T-helper 22 cell (primary cell): ENCODE results near the gene OR52K2.
"Not testable (repeated sequence)": the region's sequence is repeated elsewhere in the genome, so short reads cannot be mapped to it uniquely, and the experiment has no call there.

Source experiments
- DNase-seq: peaks from one replicate; pipeline ENCODE4 v3.0.0-alpha.2; 2020; ENCODE audit warnings: low read depth

The OR52K2 gene

DNA sequence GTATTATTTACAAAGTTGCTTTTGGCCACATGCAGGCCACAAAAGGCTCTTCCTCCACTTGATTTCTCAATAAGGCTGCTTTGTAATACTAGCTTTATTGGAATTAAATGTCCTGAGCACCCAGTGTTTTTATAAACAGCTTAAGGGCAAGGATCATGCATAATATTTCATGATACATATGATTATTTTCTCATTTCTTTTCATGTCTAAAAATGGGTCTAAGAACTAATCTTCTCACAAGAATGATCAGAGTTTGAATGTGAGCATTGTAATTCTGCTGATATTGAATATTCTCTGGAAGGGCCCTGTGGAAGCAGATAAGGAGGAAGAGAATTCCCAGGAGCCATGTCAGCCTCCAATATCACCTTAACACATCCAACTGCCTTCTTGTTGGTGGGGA, at the start of gene OR52K2:
TSS of gene OR52K2 (plus strand) at position 301 of the 400 bp plus-strand sequence. CDS start at position 346, 45 bp downstream.
- no peak for DNase-seq

DNA sequence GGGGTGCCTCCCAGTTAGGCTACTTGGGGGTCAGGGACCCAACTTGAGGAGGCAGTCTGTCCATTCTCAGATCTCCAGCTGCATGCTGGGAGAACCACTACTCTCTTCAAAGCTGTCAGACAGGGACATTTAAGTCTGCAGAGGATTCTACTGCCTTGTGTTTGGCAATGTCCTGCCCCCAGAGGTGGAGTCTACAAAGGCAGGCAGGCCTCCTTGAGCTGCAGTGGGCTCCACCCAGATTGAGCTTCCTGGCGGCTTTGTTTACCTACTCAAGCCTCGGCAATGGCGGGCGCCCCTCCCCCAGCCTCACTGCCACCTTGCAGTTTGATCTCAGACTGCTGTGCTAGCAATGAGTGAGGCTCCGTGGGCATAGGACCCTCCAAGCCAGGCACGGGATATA, 42.9 kb upstream of the OR52K2 start:
- DNase-seq = not testable (repeated sequence)

DNA sequence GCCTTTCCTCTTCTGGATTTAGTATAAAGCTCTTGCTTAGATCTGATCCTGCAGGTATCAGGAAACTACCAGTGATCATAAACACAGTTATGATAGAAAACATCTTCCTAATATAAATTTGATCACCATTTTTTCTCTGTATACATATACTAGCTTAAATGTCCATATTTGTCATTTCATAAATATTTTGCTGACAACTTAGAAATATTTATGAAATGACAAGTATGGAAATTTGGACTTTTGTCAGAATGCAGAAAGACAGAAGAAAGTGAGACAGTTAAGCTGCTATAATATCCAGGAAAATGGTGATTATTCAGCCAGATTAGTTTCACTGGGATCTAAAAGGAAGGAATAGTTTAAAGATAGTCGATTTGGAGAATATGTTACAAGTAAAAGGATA, 32.8 kb upstream of the OR52K2 start:
- DNase-seq = no peak

DNA sequence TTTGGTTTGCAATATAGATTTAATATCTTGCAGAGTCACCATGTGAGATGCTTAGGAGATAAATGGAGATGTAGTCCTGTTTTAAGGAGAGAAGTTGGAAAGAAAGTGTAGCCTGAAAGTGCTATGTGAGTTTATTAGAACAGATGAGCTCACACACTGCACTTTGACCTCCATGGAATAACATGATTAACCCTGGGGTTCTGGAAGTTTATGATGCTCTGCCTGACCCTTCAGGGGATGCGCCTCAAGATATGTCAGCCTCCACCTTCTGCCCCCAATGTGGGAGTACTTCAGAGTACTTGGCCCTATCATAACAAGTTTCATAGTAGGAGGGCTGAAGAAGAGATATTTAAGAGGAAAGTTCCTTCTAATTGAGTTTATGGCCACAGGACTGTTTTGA, 32.3 kb upstream of the OR52K2 start:
- no peak for DNase-seq

DNA sequence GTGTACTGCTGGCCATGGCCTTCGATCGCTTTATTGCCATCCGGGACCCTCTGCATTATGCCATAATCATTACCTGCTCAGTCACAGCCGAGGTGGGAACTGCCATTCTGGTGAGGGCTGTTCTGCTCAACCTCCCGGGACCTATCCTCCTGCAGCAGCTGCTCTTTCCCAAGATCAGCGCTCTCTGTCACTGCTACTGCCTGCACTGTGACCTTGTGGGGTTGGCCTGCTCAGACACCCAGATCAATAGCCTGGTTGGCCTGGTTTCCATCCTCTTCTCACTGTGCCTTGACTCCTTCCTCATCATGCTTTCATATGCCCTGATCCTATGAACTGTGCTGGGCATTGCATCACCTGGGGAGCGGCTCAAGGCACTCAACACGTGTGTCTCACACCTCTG, 30.7 kb upstream of the OR52K2 start:
- DNase-seq = no peak

DNA sequence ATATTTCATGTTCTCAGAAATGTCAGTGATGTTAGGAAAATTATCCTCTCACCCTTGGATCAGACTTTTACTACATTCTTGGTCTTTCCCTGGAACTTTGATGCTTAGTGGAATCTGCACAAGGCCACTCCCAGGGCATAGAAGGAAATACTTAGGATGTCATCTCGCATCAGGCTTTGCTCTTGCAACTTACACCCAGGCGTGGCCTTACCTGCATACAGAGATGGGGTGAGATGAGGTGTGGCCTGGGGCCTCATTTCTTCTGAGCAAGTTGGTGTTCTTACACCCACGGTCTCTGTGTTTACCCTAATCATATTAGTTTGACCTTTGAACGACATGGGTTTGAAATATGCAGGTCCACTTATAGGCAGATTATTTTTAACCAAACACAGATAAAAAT, 19.0 kb upstream of the OR52K2 start:
- no peak for DNase-seq

DNA sequence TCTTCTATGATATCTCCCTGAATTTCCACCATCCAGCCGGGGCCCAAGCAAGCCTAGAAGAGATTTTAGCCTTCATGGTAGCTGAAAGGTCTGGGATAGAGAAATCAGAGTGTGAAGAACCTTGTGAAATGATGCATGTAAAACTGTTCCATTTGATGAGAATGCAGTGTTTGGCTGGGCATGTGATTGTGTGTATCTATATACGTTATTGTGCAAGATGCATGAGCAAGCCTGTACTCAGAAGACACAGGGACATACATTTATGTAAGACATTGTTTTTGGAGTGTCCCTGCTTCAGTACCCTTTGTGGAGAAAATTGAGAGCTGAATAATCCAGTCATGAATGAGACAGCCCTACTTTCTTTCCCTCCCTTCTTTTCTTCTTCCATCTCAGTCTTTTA, 15.2 kb upstream of the OR52K2 start:
- DNase-seq = no peak

DNA sequence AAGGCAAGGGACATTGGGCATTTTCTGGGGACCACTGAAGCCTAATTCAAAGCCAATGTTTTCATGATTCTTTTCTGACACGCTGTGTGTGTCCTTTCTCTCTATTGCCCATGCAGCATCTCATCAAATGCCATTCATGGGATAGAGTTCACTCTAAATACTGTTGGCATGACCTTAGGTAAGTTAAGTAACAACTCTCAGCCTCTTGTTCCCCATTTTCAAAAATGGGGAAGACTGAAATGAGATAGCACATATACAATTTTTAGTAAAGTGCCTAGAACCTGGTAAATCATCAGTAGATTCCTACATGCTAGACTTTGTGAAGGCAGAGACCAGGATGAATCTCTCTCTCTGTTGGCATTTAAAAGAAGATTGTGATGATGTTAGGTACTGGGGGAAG, 12.7 kb upstream of the OR52K2 start:
- DNase-seq = no peak

DNA sequence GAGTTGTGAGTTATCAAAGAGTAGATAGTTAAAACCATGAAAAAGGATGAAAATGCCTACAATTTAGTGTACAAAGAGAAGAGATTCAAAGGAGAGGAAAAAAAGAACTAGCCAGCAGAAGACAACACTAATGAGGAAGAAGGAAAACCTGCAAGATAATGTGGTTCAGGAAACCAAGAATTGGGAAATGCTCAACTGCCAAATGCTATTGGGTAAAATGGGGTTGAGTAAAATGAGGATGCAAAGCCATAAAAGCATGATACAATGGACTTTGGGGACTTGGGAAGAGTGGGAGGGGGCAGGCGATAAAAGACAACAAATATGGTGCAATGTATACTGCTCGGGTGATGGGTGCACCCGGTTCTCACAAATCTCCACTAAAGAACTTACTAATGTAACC, 7.6 kb upstream of the OR52K2 start:
- DNase-seq = no peak

DNA sequence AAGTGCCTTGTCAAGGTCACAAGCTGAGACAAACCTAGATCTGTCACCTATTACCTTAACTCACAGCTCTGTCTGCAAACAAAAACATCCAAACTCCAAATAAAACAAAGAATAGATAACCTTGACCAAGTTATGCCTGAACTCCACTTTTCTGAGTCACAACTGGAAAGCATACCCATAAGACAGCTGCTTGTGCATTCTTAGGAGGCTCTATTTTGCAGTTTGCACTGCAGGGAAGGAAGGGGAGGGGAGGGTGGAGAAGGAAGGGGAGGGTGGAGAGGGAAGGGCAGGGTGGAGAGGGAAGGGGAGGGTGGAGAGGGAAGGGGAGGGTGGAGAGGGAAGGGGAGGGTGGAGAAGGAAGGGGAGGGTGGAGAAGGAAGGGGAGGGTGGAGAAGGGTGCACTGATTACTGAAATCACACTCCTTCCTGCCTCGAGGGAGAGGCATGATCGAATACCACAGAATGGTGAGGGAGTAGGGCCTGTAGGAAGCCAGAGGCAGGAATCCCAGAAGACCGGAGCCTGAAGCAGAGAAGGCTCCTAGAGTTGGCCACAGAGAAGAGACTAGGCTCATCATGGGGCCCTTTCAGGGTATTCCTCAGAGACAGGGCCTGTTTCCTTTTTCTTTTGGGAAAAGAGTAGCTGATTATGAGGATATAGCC, 5.7 kb upstream of the OR52K2 start:
- no peak for DNase-seq

DNA sequence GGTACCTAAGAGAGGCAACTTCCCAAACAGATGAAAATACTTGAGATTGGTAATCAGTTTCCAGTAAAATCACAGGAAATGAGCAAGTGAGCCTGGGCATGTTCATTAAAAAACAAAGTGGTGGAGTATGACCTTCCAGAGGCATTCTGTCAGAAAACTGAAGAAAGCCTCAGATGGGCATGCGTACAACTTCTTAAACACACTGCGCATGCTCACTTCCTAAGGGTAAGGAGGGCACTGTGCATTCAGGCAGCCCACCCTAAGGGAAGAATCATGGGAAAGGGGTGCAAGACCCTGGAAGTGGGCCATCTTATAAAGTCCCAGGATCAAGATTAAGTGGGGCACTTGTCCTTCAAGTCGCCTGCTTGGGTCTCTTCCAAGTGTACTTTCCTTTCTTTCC, 4.0 kb downstream of the OR52K2 start:
- DNase-seq = no peak

DNA sequence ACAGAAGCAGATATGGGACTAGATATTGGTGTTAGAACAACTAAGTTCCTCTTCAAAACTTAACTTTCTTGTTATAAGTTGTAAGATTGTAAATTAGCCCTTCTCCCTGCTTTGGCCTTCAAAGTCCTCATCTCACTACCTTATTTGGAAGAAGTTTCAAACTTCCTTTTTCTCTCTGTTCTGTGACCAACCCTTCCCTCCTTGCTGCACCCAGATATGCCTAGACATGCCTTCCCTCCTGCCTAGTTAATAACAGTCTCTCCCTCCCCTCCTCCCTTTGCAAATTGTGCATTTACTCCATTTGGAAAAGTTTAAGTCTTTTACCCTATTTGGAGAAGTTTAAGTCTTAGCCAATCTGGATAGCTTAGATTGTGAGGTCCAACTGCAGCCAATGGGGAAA, 4.9 kb downstream of the OR52K2 start:
- no peak for DNase-seq

DNA sequence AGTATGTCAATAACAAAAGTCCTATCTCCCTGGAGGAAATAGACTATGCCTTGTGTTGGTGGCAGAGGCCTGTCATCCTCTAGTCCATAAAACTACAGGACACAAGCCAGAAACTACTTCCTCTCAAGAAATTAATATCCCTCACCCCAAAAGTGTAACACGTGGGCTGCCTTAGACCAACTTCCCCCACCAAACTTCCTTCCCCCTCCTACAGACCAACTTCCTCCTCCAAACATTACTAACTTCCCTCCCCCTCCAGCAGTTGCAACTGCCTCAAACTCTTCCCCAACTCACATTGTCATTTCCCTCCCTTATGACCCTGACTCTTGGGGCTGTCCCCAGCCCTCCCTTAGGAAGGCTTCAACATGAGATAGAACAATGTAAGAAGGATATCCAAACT, 6.3 kb downstream of the OR52K2 start:
- no peak for DNase-seq

DNA sequence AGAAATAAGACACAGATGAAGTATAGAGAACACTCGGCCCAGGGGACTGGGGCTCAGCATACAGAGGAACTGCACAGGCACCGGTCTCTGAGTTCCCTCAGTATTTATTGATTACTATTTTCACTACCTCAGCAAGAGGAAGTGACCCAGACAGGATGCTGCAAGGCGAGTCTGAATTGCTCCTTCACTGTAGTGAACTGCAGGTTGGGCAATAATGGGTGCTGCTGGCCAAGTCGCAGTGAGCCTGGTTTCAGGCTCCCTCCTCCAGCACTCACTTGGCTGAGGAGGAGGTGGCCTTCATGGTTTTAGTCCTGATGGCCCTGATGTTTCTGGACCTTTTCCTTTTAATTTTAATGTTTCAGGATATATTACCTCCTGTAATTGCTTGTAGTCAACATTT, 10.4 kb downstream of the OR52K2 start:
- DNase-seq = no peak

DNA sequence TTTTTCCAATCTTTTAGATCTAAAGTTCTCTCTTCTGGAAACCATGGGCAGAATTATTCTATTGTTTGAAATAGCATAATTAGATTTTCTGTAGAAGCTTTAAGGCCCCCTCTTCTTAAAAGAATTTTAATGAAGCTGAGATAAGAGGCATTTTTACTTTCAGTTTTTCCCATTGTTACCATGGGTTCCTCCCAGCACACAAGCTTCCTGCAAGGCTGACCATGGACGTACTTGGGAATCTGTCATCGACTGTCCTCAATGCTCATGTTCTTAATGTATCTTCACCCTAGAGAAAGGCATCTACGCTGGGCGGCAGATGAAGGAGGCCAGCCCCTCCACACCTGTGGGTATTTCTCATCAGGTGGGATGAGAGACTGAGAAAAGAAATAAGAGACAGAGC, 11.1 kb downstream of the OR52K2 start:
- no peak for DNase-seq

DNA sequence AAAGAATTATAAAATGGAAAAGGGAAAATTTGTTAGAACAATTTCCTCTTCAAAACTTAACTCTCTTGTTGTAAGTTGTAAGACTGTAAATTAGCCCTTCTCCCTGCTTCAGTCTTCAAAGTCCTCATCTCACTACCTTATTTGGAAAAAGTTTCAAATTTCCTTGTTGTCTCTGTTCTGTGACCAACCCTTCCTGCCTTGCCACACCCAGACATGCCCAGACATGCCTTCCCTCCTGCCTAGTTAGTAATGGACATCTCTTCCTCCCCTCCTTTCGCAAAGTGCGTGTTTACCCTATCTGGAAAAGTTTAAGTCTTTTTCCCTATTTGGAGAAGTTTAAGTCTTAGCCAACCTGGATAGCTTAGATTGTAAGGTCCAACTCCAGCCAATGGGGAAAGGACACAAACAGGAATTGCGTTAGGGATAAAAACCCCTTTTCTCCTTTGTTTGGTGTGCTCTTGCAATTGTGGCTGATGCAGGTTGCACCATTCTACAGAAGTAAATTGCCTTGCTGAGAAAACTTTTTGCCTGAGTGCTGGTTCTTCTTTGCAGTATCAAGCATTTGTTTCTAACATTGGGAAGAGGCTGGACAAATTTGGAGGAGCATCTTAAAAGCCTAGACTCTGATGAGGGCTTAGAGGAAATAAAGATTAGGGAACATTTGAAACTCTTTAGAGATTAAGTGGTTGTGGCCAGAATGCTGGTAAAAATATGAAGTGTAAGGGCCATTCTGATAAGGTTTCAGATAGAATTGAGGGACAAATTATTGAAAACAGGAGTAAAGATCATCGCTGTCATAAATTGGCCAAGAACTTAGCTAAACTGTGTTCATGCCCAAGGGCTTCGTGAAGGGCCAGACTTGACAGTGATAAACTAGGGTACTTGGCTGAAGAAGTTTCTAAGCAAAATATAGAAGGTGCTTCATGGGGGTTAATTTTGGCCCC, 15.4 kb downstream of the OR52K2 start:
- DNase-seq = no peak

DNA sequence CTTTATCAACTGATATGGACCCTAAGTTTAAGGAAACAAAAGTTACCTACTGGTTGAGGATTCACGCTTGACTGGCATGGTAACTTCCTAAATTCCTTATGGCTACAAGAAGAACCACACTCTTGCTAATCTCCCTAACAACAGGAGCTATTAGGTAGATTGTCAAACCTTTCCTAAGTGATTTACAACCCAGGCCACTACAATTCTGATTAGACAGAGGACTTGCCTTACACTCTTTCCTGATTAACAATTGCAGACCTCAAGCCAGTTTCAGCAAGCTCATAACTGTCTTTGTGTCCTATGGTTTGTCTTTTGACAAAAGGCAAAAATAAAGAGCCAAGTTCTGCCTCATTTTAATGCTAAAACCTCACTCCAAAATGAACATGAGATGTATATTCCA, 16.3 kb downstream of the OR52K2 start:
- no peak for DNase-seq

DNA sequence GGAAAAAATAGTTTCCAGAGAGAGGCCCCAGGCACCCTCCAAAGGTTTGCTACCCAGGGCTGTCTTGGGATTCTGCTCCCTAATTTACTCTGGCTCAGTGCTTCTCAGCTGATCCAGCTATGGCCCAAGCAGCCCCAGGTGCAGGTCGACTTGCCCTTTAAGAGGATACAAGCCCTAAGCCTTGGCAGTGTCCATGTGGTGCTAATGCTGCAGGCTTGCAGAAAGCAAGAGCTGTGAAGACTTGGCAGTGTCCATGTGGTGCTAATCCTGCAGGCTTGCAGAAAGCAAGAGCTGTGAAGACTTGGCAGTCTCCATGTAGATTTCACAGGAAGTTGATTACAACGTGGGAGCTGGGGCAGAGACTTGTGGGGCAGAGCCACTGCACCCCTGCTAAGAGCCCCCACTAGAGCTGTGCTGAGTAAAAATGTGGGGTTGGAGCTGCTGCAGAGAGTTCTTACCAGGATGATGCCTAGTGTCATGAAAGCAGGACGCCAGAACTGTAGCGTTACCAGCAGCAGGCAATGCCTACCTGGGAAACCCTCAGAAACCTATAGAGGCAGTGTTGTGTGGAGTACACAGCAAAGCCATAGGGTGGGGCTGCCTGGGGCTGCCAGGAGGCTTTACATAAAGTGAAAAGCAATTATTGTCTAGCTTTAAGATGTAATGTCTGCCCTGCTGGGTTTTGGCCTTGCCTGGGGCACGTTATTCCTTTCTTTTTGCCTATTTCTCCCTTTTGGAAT, 17.2 kb downstream of the OR52K2 start:
- no peak for DNase-seq

DNA sequence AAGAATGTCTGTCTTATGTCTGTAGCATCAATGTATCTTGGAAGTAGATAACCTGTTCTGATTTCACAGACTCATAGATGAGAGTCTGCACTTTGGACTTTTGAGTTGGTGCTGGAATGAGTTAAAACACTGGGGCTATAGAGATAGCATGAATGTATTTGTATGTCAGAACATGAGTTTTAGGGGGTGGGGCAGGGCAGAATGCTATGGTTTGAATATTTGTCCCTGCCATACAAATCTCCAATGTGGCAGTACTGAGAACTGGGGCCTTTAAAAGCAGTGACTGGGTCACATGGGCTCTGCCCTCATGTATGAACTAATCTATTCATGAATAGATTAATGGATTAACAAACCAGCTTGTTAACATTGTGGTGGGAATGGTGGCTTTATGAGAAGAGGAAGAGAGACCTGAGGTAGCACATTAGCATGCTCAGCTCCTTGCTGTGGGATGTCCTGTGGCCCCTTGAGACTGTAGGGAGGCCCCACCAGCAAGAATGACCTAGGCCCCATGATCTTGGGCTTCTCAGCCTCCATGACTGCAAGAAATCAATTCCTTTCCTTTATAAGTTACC, 17.9 kb downstream of the OR52K2 start:
- no peak for DNase-seq

DNA sequence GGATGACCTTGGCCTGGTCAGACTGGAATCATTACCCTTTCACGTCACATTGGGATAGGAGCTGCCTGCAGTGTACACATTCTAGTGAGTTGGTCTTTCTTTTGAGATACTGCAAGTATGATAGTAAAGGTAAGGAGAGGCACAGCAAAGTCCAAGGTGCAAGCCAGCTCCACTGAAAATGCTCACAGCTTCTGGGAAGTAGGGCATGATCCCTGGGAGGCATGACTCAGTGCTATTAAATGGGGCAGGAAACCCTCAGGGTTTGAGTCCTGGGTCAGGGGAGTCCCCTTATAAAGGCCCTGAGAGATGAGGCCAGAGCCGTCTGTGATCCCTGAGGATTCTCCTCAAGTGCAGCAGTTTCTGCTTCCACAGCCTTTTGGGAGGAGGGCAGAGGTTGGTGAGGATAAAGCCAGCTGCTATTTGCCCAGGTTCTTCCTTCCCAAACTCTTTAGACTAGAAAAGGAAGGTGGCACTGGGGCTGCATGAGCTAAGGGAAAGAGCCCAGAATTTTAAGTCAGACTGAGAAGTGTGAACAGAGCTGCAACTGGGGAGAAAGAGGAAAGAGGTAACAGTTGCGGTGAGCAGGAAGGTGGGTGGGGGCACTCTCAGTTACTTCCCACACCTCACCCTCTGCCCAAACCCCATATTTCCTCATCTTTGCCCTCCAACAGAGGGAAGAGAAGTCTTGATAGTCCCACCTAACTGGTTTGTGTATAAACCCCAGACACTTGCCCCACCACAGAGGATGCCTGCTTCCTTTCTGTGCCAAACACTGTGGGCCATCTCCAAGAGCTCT, 18.9 kb downstream of the OR52K2 start:
- DNase-seq = no peak

DNA sequence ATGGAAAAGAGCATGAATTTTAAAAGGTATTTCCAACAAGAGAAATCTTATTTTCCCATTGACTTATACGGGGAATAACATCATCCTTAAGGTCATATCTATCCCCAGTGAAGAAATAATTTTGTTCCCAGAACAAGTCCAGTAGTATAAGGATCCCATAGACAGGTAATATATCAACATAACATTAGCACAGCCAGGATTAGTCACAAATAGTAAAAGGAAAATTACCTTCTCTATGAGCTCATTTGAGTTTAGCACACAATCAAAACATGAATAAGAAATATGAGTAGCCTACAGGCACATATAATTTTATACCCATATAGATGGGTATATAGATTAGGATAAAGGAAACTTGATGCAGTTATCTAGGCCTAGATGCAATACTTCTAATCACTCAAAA, 30.5 kb downstream of the OR52K2 start:
- no peak for DNase-seq
